ENCODE measurements around the gene IZUMO4. TPM values are rescaled to one million over a fixed set of nuclear protein-coding genes. Genes with fewer than 3 reads are reported as not detected.

IZUMO4 gene
- polyA plus RNA-seq, 1 donor from 2014 or later, result 39.3 TPM

GRCh38 chr19:2054763-2055162 is 42.0 kb upstream of the IZUMO4 start:
- Histone ChIP-seq H3K27me3 (ENCODE audit: insufficient read depth, low read depth, low read length) (no peaks in the 10 kb centered on the region), H3K4me2 (ENCODE audit: low read length) (no peak overlapping the region), H3K4me3 (ENCODE audit: low read length) (no peak overlapping the region), H3K79me2 (replicated peaks; ENCODE audit: insufficient read depth, low read length) (peaks cover 11% of the 10 kb centered on the region), H3K9me3 (ENCODE audit: low read length) (no peaks in the 10 kb centered on the region), H3K9me2 (ENCODE audit: insufficient read depth, low read length) (no peaks in the 10 kb centered on the region), H3K36me3 (ENCODE audit: insufficient read depth, low read length) (no peaks in the 10 kb centered on the region), H3F3A (ENCODE audit: insufficient read depth, low read length, poor library complexity, severe bottlenecking) (no peaks in the 10 kb centered on the region), H2AFZ (ENCODE audit: low read depth, low read length) (no peak overlapping the region), H4K20me1 (ENCODE audit: insufficient read depth) (peaks cover 6% of the 10 kb centered on the region), H3K9ac (ENCODE audit: low read length) (no peak overlapping the region), H3K27ac (ENCODE audit: low read length) (no peak overlapping the region)
- no peak for TF ChIP-seq EP300 (conservative IDR thresholded peaks at IDR 0.05; ENCODE audit: poor library complexity, severe bottlenecking)

GRCh38 chr19:2055931-2056836 is 40.5 kb upstream of the IZUMO4 start:
- Histone ChIP-seq H3K4me3 (ENCODE audit: low read length) (no peak overlapping the region), H2AFZ (ENCODE audit: low read depth, low read length) (no peak overlapping the region), H3F3A (ENCODE audit: insufficient read depth, low read length, poor library complexity, severe bottlenecking) (no peaks in the 10 kb centered on the region), H3K9me3 (ENCODE audit: low read length) (no peaks in the 10 kb centered on the region), H3K27ac (ENCODE audit: low read length) (no peak overlapping the region), H3K36me3 (ENCODE audit: insufficient read depth, low read length) (no peaks in the 10 kb centered on the region), H3K27me3 (ENCODE audit: insufficient read depth, low read depth, low read length) (no peaks in the 10 kb centered on the region), H3K4me2 (ENCODE audit: low read length) (no peak overlapping the region), H3K9me2 (ENCODE audit: insufficient read depth, low read length) (no peaks in the 10 kb centered on the region), H3K9ac (ENCODE audit: low read length) (peak overlapping the region; percentile 41), H3K79me2 (replicated peaks; ENCODE audit: insufficient read depth, low read length) (no peaks in the 10 kb centered on the region), H4K20me1 (ENCODE audit: insufficient read depth) (no peaks in the 10 kb centered on the region)
- TF ChIP-seq REST (IDR thresholded peaks at IDR 0.05; ENCODE audit: borderline replicate concordance) (no peak), SMC3 (conservative IDR thresholded peaks at IDR 0.05; ENCODE audit: poor library complexity) (no peak), MXI1 (conservative IDR thresholded peaks at IDR 0.05; ENCODE audit: poor library complexity, severe bottlenecking) (no peak), POLR2AphosphoS5 (IDR thresholded peaks at IDR 0.05) (no peak), EZH2 (IDR thresholded peaks at IDR 0.05; ENCODE audit: borderline replicate concordance, insufficient read depth, low read length, poor library complexity, severe bottlenecking) (no peak), TAF1 (IDR thresholded peaks at IDR 0.05; ENCODE audit: low read depth) (no peak), RAD21 (conservative IDR thresholded peaks at IDR 0.05) (no peak), EP300 (conservative IDR thresholded peaks at IDR 0.05; ENCODE audit: poor library complexity, severe bottlenecking) (no peak), CTCF (IDR thresholded peaks at IDR 0.05; ENCODE audit: poor library complexity, severe bottlenecking) (no peak)
